Measurements from ENCODE around the gene LRMDA. TPM values are rescaled to one million over a fixed set of nuclear protein-coding genes. Genes with fewer than 3 reads are reported as not detected.

The LRMDA gene
- polyA plus RNA-seq, 3 donors = 7.2 to 20.6 (median 14.4) TPM

GRCh38 chr10:76205361-76205760 is 773.9 kb downstream of the LRMDA start:
- H3K27ac ChIP-seq (ENCODE audit: low read depth, low read length) = no peak overlapping the region
- 75 to 76% (median 76%) methylated on average over 2 of the region's 2 CpGs for WGBS, 3 donors

- WGBS, 3 donors = 88 to 92% (median 91%) methylated on average over 8 of the region's 8 CpGs
- no peak overlapping the region for H3K27ac ChIP-seq (ENCODE audit: low read depth, low read length)
Observed at GRCh38 chr10:76206797-76207352, 775.5 kb downstream of the LRMDA start.

GRCh38 chr10:76209135-76209534 is 777.7 kb downstream of the LRMDA start:
- H3K27ac ChIP-seq (ENCODE audit: low read depth, low read length) = no peak overlapping the region
- 94% methylated on average over 5 of the region's 5 CpGs for WGBS, 3 donors

GRCh38 chr10:76210211-76210610 is 778.8 kb downstream of the LRMDA start:
- WGBS, 3 donors = 80 to 94% (median 83%) methylated on average over 3 of the region's 3 CpGs
- H3K27ac ChIP-seq (ENCODE audit: low read depth, low read length) = no peak overlapping the region

DNA sequence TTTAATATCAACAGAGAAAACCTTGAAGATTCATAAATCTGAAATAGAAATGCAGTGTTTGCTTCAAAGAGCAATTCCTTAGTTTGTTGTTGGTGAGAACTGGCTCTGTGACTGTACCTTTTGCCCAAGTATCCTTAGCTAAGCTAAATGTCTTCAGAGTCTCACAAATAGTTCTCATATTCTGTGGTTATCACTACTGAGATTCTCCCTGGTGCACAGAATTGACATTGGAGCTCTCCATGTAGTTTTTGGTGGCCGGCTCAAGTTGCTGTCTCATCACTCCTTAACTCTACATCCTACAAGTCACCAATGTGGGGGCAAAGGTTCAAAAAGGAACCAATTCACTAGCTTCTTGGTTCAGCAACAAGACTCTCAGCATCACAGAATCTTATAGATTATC is 780.3 kb downstream of the LRMDA start:
- WGBS, 3 donors = 95 to 100% (median 95%) methylated on average over 1 of the region's 1 CpG
- H3K27ac ChIP-seq (ENCODE audit: low read depth, low read length) = no peak overlapping the region

DNA sequence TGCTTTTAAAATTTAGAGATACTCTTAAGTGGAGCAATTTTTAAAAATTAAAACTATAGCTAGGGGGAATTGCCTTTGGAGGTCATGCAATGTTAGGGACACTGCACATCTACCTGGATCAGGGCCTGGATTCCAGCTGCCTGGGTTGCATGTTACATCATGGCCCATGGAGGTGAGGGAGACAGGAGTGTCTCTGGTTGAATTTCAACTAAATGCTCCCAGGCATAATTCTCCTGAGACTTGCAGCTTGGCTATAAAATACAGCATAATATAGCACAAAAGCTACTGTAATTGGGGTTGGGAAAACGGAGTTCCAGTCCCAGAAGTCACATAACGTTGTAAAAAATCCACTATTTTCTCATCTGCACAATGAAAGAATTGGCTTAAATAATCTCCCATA is 782.5 kb downstream of the LRMDA start:
- no peak overlapping the region for H3K27ac ChIP-seq (ENCODE audit: low read depth, low read length)
- WGBS, 3 donors = 64 to 88% (median 77%) methylated on average over 2 of the region's 2 CpGs

- WGBS, 3 donors = 91 to 95% (median 94%) methylated on average over 6 of the region's 6 CpGs
- no peak overlapping the region for H3K27ac ChIP-seq (ENCODE audit: low read depth, low read length)
Observed at GRCh38 chr10:76218035-76218434, 786.6 kb downstream of the LRMDA start.

- H3K27ac ChIP-seq (ENCODE audit: low read depth, low read length) = no peak overlapping the region
- 80 to 88% (median 85%) methylated on average over 5 of the region's 5 CpGs for WGBS, 3 donors
Observed at GRCh38 chr10:76229341-76229740, 797.9 kb downstream of the LRMDA start.

GRCh38 chr10:76230921-76231285 is 799.5 kb downstream of the LRMDA start:
- H3K27ac ChIP-seq (ENCODE audit: low read depth, low read length) = no peak overlapping the region
- WGBS, 3 donors = 75 to 82% (median 77%) methylated on average over 1 of the region's 1 CpG

DNA sequence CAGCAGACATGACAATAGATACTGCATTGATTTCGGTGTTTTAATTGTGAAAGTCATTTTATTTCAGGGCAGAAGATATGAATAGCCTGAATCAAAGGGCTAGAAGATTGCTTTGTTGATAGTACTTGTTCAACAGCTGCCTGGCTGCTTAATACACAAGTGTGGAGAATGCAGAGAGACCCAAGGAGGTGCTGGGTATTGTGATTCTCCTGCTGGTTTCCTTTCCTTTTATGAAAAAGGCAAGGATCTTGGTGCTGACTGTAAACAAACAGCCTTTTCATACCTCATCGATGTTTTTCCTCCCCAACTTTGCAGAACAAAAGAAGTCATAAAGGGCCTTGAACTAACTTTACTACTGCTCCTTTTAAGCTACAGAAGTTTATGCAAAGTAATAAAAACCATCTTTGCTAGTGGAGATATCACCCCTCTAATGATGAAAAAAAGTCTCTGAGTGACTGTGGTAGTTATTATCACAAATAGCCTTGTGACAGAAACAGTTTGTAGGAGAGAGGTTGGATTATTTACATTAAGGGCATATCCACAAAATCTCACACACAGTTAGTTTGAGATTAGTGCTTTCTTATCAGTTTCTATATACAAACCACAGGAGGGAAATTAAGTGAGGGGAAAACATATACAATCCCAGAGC is 800.0 kb downstream of the LRMDA start:
- no peak overlapping the region for H3K27ac ChIP-seq (ENCODE audit: low read depth, low read length)
- WGBS, 3 donors = 34 to 55% (median 54%) methylated on average over 2 of the region's 2 CpGs

- 81 to 93% (median 90%) methylated on average over 4 of the region's 4 CpGs for WGBS, 3 donors
- H3K27ac ChIP-seq (ENCODE audit: low read depth, low read length) = no peak overlapping the region
Observed at GRCh38 chr10:76234499-76235226, 803.2 kb downstream of the LRMDA start.

GRCh38 chr10:76236356-76236755 is 804.9 kb downstream of the LRMDA start:
- WGBS, 3 donors = 47 to 65% (median 56%) methylated on average over 2 of the region's 2 CpGs
- H3K27ac ChIP-seq (ENCODE audit: low read depth, low read length) = no peak overlapping the region

DNA sequence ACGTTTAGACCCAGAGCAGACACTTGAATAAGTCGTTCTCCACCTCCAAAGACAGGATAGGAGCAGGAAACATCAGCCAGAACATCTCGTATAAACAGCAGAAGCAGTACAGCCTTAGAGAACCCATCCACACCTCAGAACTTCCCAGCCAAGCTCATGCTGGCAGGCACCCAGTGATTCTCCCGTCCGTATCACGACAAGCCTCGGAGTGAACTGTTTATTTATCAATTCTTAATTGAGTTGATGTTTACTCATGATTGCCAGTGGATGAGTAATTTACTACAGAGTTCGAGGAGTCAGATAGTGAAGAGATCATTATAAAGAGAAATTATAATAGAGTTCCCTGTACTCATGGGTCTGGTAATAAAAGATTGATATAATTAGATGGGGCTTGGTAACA is 811.5 kb downstream of the LRMDA start:
- no peak overlapping the region for H3K27ac ChIP-seq (ENCODE audit: low read depth, low read length)
- WGBS, 3 donors = 64 to 80% (median 74%) methylated on average over 8 of the region's 8 CpGs

DNA sequence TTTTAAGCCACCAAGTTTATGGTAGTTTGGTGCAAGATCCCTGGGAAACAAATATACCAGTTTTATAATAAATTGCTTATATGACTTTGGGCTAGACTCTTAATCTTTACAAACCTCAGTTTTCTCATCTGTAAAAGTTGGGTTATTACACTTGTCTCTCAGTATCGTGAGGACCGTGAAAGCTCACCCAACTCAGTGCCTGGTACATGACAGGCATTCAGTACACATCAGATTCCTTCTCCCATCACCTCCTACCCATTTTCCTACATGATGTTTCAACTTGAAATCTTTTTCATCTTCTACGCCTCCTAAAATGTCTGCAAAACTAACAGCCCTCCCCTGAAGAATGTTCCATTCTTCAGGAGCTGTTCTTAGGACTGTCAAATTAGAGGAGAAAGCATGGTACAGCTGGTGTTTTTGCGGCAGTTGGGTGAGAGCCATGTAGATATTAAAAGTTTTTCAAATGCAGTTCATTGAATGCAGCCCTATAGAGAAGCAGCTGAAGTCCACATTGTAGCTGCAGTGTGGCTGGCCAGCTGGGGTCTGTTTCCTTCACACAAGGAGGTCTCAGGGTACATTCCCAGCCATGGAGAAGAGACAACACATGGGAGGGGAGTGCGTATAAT is 812.8 kb downstream of the LRMDA start:
- no peak overlapping the region for H3K27ac ChIP-seq (ENCODE audit: low read depth, low read length)
- WGBS, 3 donors = 88 to 92% (median 90%) methylated on average over 5 of the region's 5 CpGs

GRCh38 chr10:76245951-76246495 is 814.6 kb downstream of the LRMDA start:
- H3K27ac ChIP-seq (ENCODE audit: low read depth, low read length) = no peak overlapping the region
- 95 to 96% (median 95%) methylated on average over 7 of the region's 7 CpGs for WGBS, 3 donors

- 83 to 92% (median 89%) methylated on average over 1 of the region's 1 CpG for WGBS, 3 donors
- no peak overlapping the region for H3K27ac ChIP-seq (ENCODE audit: low read depth, low read length)
Observed at GRCh38 chr10:76248649-76249200, 817.3 kb downstream of the LRMDA start.

DNA sequence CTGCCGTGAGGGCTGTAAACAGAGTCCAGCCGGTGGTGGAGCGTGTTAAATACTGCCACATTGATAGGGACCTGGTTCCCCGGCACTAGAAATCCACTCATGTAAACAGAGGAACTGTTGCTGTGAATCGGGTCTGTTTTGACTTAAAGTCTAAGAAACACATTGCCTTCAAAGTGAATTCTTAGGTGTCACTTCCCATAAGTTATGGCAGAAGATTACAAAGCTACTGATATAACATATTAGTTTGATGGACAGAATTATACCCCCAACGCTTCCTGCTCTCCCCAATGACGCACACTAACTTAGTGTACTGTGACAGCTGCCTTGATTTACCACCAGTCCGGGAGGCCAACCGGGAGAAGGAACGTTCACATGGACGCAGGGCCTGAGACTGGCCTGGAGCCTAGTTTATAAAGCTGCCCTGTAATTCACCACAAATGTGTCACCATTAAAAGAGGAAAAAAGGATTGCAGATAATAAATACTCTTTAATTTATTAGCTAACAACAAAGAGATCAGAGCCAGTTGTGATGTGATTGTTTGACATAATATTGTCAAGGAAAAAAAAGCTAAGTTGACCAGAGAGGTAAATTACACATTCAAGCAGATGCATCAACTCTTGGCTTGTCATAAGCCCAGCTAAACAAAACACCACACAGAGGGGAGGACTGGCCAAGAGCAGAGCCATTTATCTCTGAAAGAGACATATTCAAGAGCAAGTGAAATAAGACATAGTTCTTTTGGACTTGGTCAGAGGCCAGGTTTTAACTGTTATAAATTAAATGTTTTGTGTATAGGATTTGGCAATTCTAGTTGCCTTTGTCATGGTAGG is 820.6 kb downstream of the LRMDA start:
- no peak overlapping the region for H3K27ac ChIP-seq (ENCODE audit: low read depth, low read length)
- 48 to 59% (median 54%) methylated on average over 11 of the region's 11 CpGs for WGBS, 3 donors

GRCh38 chr10:76252733-76253132 is 821.3 kb downstream of the LRMDA start:
- 62 to 78% (median 66%) methylated on average over 7 of the region's 7 CpGs for WGBS, 3 donors
- H3K27ac ChIP-seq (ENCODE audit: low read depth, low read length) = no peak overlapping the region
